HG03280 (cell line): ENCODE results near the gene CFL1.
"Not testable (repeated sequence)": the region's sequence is repeated elsewhere in the genome, so short reads cannot be mapped to it uniquely, and the experiment has no call there.

Experiments used
- ATAC-seq: cut with Tn5 transposase; IDR thresholded peaks from one replicate; pipeline ENCODE4 v1.9.1; 2021; ENCODE audit warnings: mild to moderate bottlenecking, moderate library complexity; ENCODE audit not compliant: unreplicated experiment

CFL1 gene

DNA sequence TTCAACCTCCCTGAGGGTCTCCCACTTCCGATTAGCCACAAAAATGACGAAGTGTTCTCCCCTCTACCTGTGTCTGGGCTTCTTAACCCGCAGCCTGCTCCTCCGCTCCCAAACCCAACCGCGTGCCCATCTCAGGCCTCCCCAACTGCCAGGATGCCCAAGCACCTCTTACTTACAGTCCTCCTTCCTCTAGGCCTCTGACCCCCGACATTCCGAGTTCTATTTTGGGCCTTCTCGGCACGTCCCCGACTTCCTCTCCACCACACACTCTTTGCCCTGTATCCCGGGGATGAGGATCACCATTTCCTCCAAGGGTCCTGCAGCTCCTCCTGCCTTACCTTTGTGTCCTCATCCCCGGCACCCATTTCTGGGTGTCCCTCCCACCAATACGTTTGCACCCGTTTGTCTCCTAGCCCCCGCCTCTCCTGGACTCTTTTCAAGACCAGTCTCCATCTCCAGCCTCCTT lies 1.9 kb upstream of the CFL1 start:
- ATAC-seq: no peak

- ATAC-seq: peak; percentile 49
Observed at GRCh38 chr11:65859095-65859811, 1.3 kb upstream of the CFL1 start.

DNA sequence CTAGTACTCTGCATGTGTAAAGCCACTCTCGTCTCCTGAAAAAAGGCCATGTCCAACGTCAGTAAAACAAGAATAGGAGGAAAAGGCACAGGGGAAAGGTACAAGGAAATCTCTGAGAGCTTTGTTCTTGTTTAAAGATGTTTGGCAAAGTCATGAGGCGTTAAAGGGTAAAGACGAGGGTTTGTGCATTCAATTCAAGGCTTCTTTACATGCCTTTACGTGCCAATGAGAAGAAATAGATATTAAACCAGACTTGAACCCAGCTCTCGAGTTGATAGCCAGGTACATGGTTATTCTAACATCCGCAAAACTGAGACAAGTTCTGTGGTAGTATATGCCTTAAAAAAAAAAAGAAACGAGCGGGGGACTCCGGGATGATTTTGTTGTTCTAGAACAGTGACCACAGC lies 704 bp upstream of the CFL1 start:
- ATAC-seq: no peak

DNA sequence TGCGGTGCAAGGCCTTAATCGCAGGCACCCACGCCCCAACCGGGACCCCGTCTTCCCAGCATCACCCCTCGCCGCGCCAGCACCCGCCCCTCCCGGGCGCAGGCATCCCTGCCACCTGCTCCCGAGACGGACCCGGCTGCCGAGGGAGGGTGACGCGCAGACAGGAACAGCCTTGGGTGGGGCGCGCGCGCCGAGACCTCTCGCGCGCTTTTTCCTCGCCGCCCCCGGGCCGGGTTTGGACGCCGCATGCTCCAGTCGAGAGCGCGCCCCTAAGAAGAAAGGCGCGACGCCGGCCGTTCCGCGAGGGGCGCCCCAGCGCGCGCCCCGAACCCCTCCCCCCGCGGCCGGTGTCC lies 504 bp downstream of the CFL1 start:
- ATAC-seq: peak; percentile 5

GRCh38 chr11:65856689-65857499 lies 1.1 kb downstream of the CFL1 start:
- ATAC-seq: peak; percentile 28

GRCh38 chr11:65855927-65856363 lies 2.0 kb downstream of the CFL1 start:
- no peak for ATAC-seq

DNA sequence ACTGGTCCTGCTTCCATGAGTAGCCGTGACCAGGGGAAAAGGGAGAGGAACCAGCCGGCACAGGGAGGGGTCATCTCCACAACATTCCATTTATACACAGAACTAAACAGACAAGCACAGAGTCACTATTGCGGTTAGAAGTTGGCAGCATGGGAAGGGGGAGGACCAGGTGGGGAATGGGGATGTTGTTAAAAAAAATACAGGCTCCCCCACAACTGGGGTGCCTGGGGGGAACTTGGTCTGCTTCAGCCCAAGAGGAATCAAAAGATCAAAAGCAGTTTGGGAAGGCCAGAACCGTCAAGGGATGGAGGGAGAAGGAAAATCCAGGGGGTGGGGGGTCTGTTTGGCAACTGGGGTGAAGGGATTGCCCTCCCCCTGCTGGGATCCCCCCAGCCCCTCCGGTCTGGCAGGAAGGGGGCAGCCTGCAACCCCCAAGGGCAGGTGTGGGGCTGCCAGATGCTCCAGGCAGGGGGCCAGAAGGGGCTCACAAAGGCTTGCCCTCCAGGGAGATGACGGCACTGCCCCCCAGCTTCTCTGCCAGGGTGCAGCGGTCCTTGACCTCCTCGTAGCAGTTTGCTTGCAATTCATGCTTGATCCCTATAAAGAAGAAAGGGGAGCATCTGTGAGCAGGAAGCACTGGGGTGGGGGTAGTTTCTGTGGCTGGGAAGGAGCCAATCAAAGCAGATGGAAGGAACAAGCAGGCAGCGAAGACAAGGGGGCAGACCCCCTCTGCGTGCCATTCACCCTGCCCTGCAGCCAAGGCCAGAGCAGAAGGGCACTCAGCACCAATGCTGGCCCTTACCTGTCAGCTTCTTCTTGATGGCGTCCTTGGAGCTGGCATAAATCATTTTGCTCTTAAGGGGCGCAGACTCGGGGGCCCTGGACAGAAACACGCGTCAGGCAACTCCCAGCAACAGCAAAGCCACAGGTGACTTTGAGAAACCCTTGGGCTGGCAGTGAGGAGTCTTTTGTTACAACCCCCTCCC lies 2.8 kb downstream of the CFL1 start:
- no peak for ATAC-seq

DNA sequence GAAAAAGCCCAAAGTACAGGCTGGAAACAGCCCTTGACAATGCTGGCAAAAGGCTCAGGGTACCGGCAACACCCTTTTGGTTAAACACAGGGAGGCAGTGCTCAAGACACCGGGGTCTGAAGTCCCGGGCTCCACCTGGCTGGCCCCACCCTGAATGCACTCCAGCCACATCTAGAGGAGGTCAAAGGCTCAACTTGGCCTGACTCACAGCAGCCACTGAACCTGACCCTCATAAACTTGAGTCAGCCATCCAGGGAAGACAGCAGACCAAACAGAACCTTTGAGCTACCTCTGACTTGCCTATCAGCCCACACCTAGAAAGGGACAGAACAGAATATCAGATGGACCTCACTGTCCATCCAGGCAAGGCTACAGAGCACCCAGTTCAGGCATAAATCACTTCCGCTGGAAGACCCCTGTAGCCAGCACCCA lies 3.8 kb downstream of the CFL1 start:
- no peak for ATAC-seq

DNA sequence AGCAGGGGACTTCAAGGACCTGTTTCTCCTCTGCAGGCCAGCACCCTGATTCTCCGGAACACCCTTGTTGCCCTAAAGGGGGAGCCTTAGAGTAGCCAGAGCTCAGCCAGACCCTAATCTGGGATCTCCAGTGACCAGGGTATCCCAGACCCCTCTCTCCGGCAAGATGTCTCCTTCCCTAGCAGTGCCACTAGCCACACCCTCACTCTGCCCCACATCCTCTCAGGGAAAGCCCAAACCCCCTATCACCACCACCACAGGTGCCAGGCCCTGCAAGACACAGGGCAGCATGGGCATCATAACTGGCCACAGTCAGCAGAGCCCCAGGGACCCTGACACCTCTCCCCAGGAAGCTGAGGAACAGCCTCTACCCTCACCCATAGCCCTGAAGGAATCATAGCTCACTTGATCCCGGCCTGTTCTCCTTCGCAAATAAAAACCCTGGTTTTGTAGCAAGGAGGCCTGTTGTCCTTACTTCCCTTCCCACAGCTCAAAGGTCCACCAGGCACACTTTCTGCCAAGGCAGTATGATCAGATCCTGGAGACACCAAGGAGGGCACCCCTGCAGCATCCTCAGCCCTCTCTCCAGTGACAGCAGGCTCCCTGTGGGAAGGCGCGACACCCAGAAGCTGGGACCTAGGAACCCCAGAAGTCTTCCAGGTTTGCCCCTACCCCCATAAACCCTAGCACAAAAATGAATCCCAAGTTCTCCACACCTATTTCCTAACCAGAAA lies 4.6 kb downstream of the CFL1 start:
- ATAC-seq: no peak

- ATAC-seq: no peak
Observed at GRCh38 chr11:65852508-65853245, 5.3 kb downstream of the CFL1 start.

DNA sequence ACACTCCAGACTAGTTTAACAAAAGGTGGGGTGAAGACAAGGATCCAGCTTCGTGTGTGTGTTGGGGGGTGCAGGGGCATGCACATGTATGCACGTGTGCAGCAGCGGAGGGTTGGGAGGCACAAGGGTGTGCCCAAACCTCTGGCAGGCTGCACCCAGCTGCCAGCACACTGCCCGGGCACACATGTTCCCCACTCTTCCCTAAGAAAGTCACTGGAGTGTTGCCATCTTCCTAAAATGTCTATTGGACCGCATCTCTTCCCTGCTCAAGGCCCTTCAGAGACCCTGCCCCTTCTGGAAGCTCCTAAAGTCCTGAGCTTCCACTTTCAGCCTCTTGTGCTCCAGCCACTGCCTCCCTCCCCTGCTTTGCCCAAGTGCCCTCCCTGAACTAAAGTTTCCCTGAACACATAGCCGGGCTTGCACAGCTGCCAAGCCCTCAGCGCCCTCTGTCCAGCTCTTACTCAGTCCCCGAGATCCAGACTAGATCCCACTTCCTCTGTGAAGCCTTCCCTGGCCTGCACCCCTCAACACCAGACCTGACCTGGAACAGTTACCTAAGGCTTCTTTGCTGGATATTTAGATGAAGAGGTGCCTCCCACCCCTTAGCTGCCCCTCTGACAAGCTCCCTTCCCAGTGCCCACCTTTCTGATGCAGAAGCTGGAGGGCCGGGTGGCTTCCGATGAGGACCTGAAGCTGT lies 6.0 kb downstream of the CFL1 start:
- ATAC-seq: no peak

DNA sequence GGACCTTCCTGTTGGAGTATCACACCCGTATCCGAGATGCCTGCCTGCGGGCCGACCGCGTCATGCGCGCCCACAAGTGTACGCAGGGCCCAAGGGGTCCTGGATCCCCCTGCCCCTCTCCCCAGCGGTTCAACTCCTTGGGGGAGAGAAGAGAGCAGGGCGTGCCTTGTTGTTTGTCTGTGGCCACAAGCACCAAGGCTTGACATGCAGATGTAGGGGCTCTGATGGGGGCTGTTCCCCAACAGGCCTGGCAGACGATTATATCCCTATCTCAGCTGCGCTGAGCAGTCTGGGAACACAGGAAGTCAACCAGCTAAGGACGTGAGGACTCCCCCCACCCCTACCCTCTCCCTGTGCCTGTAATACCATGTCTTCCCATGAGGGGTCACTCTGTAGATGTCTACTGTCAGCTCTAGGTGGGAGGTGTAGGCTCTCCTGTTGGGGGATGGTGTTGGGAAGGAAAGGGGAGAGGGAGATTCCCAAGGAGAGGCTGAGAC lies 6.8 kb downstream of the CFL1 start:
- no peak for ATAC-seq

- no peak for ATAC-seq
Observed at GRCh38 chr11:65850217-65851082, 7.5 kb downstream of the CFL1 start.

- ATAC-seq: no peak
Observed at GRCh38 chr11:65849771-65850216, 8.2 kb downstream of the CFL1 start.

DNA sequence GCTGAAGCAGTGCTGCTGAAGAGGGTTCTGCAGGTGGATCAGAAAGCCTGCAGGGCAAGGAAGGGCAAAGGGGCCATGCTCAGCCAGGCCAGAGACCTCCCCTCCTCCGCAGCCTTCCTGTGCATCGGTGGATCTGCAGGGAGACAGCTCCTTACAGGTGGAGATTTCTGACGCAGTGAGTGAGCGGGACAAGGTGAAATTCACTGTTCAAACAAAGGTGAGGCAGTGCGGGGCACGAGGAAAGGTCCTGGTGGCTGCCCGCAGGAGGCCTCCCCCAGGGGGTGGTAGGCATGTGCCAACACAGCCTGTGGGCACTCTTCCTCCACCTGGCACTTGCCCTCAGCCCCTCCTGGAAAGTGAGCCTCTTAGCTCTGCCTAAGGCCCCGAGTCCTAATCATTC lies 8.6 kb downstream of the CFL1 start:
- no peak for ATAC-seq

- not testable (repeated sequence) for ATAC-seq
Observed at GRCh38 chr11:65848693-65849092, 9.3 kb downstream of the CFL1 start.

GRCh38 chr11:65847746-65848145 lies 10.2 kb downstream of the CFL1 start:
- ATAC-seq: no peak
